ENCODE measurements around the gene FAM221A. TPM values are rescaled to one million over a fixed set of nuclear protein-coding genes. Genes with fewer than 3 reads are reported as not detected.

Gene FAM221A, protein sequence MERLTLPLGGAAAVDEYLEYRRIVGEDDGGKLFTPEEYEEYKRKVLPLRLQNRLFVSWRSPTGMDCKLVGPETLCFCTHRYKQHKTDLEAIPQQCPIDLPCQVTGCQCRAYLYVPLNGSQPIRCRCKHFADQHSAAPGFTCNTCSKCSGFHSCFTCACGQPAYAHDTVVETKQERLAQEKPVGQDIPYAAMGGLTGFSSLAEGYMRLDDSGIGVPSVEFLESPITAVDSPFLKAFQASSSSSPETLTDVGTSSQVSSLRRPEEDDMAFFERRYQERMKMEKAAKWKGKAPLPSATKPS
- total RNA-seq (10 to 100 TPM in 5 of 6 donors, 1 to 10 TPM in 1; 9.7 to 14.8 (median 12.2) TPM), polyA plus RNA-seq (10 to 100 TPM; 13.0 to 14.5 TPM)

DNA sequence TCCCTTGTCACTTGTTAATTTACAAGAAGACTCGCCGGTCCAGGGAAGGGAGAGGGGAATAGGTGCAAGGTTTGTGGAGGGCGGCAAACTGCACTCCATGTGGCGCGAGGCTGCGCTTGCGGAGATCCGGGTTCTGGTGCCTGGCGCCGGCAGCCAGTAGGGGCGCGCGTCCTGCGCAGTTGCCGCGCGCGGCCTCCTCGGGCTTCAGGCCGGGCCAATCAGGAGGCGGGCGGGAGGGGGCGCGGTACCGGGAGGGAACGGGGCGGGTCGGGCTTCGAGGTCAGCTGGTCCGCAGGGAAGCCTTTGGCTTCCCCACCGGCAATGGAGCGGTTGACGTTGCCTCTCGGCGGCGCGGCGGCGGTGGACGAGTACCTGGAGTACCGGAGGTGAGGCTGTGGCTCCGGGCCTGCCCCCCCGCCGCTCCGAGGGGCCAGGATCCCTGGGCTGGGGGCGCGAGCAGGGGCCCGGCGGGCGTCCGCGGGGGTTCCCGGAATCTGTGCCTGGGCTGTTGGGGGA lies at the start of gene FAM221A:
FAM221A (plus strand) TSS at position 302 of the 516 bp plus-strand sequence; CDS start at position 322, 20 bp downstream.
- no peaks in the 10 kb centered on the region for H3K9me3 ChIP-seq
- no peaks in the 10 kb centered on the region for H3K27me3 ChIP-seq
- 1% methylated on average over 49 to 53 of the region's 53 CpGs for WGBS, 2 donors
- H3K36me3 ChIP-seq = no peaks in the 10 kb centered on the region
- peak within 1 kb of the TSS; percentile 72 to 88 (median 77) for H3K4me3 ChIP-seq
- peak; percentile 96 to 98 (median 96) for ATAC-seq
- peak within 1 kb of the TSS; percentile 93 to 98 (median 96) for H3K27ac ChIP-seq
- FAIRE-seq = no peak
- intact Hi-C loops (cut with DNase I) = no loop called here
- TF ChIP-seq, protein P1, sequence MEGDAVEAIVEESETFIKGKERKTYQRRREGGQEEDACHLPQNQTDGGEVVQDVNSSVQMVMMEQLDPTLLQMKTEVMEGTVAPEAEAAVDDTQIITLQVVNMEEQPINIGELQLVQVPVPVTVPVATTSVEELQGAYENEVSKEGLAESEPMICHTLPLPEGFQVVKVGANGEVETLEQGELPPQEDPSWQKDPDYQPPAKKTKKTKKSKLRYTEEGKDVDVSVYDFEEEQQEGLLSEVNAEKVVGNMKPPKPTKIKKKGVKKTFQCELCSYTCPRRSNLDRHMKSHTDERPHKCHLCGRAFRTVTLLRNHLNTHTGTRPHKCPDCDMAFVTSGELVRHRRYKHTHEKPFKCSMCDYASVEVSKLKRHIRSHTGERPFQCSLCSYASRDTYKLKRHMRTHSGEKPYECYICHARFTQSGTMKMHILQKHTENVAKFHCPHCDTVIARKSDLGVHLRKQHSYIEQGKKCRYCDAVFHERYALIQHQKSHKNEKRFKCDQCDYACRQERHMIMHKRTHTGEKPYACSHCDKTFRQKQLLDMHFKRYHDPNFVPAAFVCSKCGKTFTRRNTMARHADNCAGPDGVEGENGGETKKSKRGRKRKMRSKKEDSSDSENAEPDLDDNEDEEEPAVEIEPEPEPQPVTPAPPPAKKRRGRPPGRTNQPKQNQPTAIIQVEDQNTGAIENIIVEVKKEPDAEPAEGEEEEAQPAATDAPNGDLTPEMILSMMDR (IDR thresholded peaks at IDR 0.05) = peak; percentile 60 to 81 (median 73)
- H3K4me1 ChIP-seq = peaks cover 2 to 21% (median 14%) of the 10 kb centered on the region in 3 donors
- peak; percentile 92 to 97 (median 94) for DNase-seq

DNA sequence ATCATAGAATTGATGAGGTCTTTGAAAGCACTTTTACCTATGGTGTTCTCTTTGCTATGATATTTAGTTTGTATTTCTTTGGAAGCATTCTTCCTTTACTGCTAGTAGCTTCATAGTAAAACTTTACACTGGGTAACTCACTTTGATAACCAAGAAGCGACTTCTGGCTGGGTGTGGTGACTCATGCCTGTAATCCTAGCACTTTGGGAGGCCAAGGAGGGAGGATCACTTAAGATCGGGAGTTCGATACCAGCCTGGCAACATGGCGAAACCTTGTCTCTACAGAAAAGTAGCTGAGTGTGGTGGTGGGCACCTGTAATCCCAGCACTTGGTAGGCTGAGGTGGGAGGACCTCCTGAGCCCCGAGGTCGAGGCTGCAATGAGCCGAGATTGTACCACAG lies 46.6 kb upstream of the FAM221A start:
- TF ChIP-seq, protein P1 (IDR thresholded peaks at IDR 0.05) = no peak
- FAIRE-seq = no peak
- no peak for ATAC-seq

DNA sequence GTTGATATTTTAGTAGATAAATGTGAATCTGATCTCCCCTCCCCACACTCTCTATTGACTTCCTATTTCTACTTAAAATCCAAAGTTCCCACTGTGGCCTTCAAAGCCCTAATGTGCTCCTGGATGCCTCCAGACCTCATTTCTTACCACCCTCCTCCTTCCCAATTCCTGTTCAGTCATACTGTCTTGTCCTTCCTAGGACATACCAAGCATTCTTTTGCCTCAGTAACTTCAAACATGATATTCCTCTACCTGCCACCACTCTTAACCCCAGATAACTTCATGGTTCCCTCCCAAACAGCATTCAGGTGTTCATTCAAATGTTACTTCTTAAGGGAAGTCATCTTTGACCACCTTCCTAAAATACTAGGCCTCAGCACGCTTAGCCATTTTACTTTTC lies 34.2 kb upstream of the FAM221A start:
- H3K36me3 ChIP-seq = no peaks in the 10 kb centered on the region
- no peak overlapping the region for H3K27ac ChIP-seq
- no peaks in the 10 kb centered on the region for H3K27me3 ChIP-seq
- TF ChIP-seq, protein P1 (IDR thresholded peaks at IDR 0.05) = no peak
- no peak for FAIRE-seq
- no peak for DNase-seq
- intact Hi-C loops (cut with DNase I) = no loop called here
- no peak overlapping the region for H3K4me3 ChIP-seq
- no peaks in the 10 kb centered on the region for H3K9me3 ChIP-seq
- no peak for ATAC-seq
- H3K4me1 ChIP-seq = no peaks in the 10 kb centered on the region
- 95 to 100% methylated on average over 1 of the region's 1 CpG for WGBS, 2 donors

More for the DNA sequence above, 46.6 kb upstream of the FAM221A start:
- Histone ChIP-seq H3K4me1 (no peaks in the 10 kb centered on the region), H3K9me3 (no peaks in the 10 kb centered on the region), H3K27ac (no peak overlapping the region), H3K4me3 (no peak overlapping the region), H3K27me3 (no peaks in the 10 kb centered on the region), H3K36me3 (no peaks in the 10 kb centered on the region)
- 96% methylated on average over 7 of the region's 7 CpGs for WGBS, 2 donors
- DNase-seq = no peak
- intact Hi-C loops (cut with DNase I) = no loop called here

DNA sequence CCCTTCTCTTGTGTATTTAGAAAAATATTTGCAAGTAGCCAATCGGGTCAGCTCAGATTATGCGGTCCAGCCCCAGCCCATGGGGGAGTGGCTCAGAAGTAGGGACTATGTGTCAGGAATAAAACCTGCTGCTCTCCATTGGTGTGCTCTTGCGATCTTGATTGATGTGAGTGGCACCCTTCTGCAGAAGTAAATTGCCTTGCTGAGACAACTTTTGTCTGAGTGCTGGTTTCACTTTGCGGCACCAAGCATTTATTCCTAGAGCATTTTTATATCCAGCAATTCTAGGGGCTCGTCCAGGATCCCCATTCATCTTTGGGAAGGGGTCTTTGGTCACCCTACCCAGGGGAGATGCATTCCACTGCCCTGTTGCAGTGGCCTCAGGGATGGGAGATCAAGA lies 26.1 kb upstream of the FAM221A start:
- Histone ChIP-seq H3K9me3 (no peaks in the 10 kb centered on the region), H3K4me1 (peaks cover 0 to 7% (median 0%) of the 10 kb centered on the region in 3 donors), H3K27me3 (no peaks in the 10 kb centered on the region), H3K4me3 (no peak overlapping the region), H3K27ac (no peak overlapping the region), H3K36me3 (no peaks in the 10 kb centered on the region)
- WGBS, 2 donors = 77 to 82% methylated on average over 5 of the region's 5 CpGs
- intact Hi-C loops (cut with DNase I) = loop anchor here in 1 of 3 donors (10.0 kb wide), 1 partner anchor 61 kb away; the partner anchor contains the start of gene STK31
- DNase-seq = no peak
- no peak for ATAC-seq
- FAIRE-seq = no peak
- TF ChIP-seq, protein P1 (IDR thresholded peaks at IDR 0.05) = no peak
